ENCODE measurements around the gene AQP1.

AQP1 gene

GRCh38 chr7:30906515-30907240 is 5.0 kb upstream of the AQP1 start:
- DNase-seq (ENCODE audit: low read depth): peak; percentile 63

- no peak for DNase-seq (ENCODE audit: low read depth)
Observed at GRCh38 chr7:30907527-30908267, 4.0 kb upstream of the AQP1 start.

- no peak for DNase-seq (ENCODE audit: low read depth)
Observed at GRCh38 chr7:30908681-30909080, 3.0 kb upstream of the AQP1 start.

- DNase-seq (ENCODE audit: low read depth): no peak
Observed at GRCh38 chr7:30909431-30909830, 2.2 kb upstream of the AQP1 start.

- no peak for DNase-seq (ENCODE audit: low read depth)
Observed at GRCh38 chr7:30910411-30911073, 1.1 kb upstream of the AQP1 start.

GRCh38 chr7:30911133-30911532 is 520 bp upstream of the AQP1 start:
- DNase-seq (ENCODE audit: low read depth): no peak

- DNase-seq (ENCODE audit: low read depth): no peak
Observed at GRCh38 chr7:30912021-30912730, 523 bp downstream of the AQP1 start.

- DNase-seq (ENCODE audit: low read depth): no peak
Observed at GRCh38 chr7:30912731-30912985, 1.0 kb downstream of the AQP1 start.

- DNase-seq (ENCODE audit: low read depth): no peak
Observed at GRCh38 chr7:30912986-30913811, 1.5 kb downstream of the AQP1 start.

GRCh38 chr7:30913821-30914515 is 2.3 kb downstream of the AQP1 start:
- no peak for DNase-seq (ENCODE audit: low read depth)

GRCh38 chr7:30914596-30914995 is 2.9 kb downstream of the AQP1 start:
- no peak for DNase-seq (ENCODE audit: low read depth)

- DNase-seq (ENCODE audit: low read depth): no peak
Observed at GRCh38 chr7:30915005-30915601, 3.5 kb downstream of the AQP1 start.

GRCh38 chr7:30915751-30916150 is 4.1 kb downstream of the AQP1 start:
- no peak for DNase-seq (ENCODE audit: low read depth)

- no peak for DNase-seq (ENCODE audit: low read depth)
Observed at GRCh38 chr7:30916255-30916654, 4.6 kb downstream of the AQP1 start.

- DNase-seq (ENCODE audit: low read depth): no peak
Observed at GRCh38 chr7:30916767-30917166, 5.1 kb downstream of the AQP1 start.

- no peak for DNase-seq (ENCODE audit: low read depth)
Observed at GRCh38 chr7:30917216-30917893, 5.7 kb downstream of the AQP1 start.

GRCh38 chr7:30918676-30919075 is 7.0 kb downstream of the AQP1 start:
- DNase-seq (ENCODE audit: low read depth): peak; percentile 20

GRCh38 chr7:30920021-30920583 is 8.4 kb downstream of the AQP1 start:
- no peak for DNase-seq (ENCODE audit: low read depth)

- DNase-seq (ENCODE audit: low read depth): peak; percentile 18
Observed at GRCh38 chr7:30920584-30921539, 9.2 kb downstream of the AQP1 start.
